ENCODE measurements around the gene PSME3. TPM values are rescaled to one million over a fixed set of nuclear protein-coding genes. Genes with fewer than 3 reads are reported as not detected.

PSME3 gene
- total RNA-seq, 3 donors from 2014 or later, result 87.7 to 112 (median 91.8) TPM

- H3K4me1 ChIP-seq (ENCODE audit: low read depth), result peaks cover 8% of the 10 kb centered on the region
- no peak for DNase-seq
- intact Hi-C loops (cut with DNase I, micrococcal nuclease), result no loop called here
- no peak overlapping the region for H3K4me3 ChIP-seq
- no peaks in the 10 kb centered on the region for H3K9me3 ChIP-seq
- H3K36me3 ChIP-seq (ENCODE audit: low read depth), result no peaks in the 10 kb centered on the region
- ATAC-seq, result no peak
- TF ChIP-seq CTCF (IDR thresholded peaks at IDR 0.05), result no peak
Measured at GRCh38 chr17:42893359-42893758, 60.2 kb downstream of the PSME3 start.

Small RNA genes lying within 50 kb of the gene (microRNA-seq; reads per million reads assigned to microRNA genes)
- 0.93 reads per million for gene MIR6781

Other genes starting within 250 kb of the PSME3 start
- 10 to 100 TPM; 56.4 to 72.2 (median 67.1) TPM for gene RETREG3, start 224.0 kb upstream of the PSME3 start, total RNA-seq
- 10 to 100 TPM; 17.2 to 42.6 (median 40.9) TPM for gene TUBG1, start 223.7 kb upstream of the PSME3 start, total RNA-seq
- gene TUBG2, start 174.1 kb upstream of the PSME3 start, total RNA-seq, result 10 to 100 TPM in 1 of 3 donors, 1 to 10 TPM in 2; 1.8 to 24.9 (median 6.1) TPM
- gene PLEKHH3, start 156.4 kb upstream of the PSME3 start, total RNA-seq, result 10 to 100 TPM in 2 of 3 donors, 1 to 10 TPM in 1; 4.3 to 27.5 (median 10.4) TPM
- 1 to 10 TPM in 2 of 3 donors, not detected in 1; 1.6 to 2.6 TPM for gene CCR10, start 151.6 kb upstream of the PSME3 start, total RNA-seq
- gene CNTNAP1, start 150.9 kb upstream of the PSME3 start, total RNA-seq, result 10 to 100 TPM in 1 of 3 donors, 1 to 10 TPM in 2; 1.4 to 37.4 (median 7.1) TPM
- gene EZH1, start 88.4 kb upstream of the PSME3 start, total RNA-seq, result 10 to 100 TPM; 23.8 to 53.7 (median 31.7) TPM
- gene RAMP2, start 72.2 kb upstream of the PSME3 start, total RNA-seq, result 10 to 100 TPM in 2 of 3 donors, 1 to 10 TPM in 1; 5.7 to 17.2 (median 10.3) TPM
- gene VPS25, start 59.9 kb upstream of the PSME3 start, total RNA-seq, result 10 to 100 TPM; 45.6 to 85.6 (median 83.3) TPM
- 10 to 100 TPM; 17.5 to 55.8 (median 32.4) TPM for gene WNK4, start 52.8 kb upstream of the PSME3 start, total RNA-seq
- gene COA3, start 34.7 kb upstream of the PSME3 start, total RNA-seq, result 100 to 1,000 TPM in 2 of 3 donors, 10 to 100 TPM in 1; 92.7 to 151 (median 148) TPM
- gene CNTD1, start 34.5 kb upstream of the PSME3 start, total RNA-seq, result 1 to 10 TPM in 2 of 3 donors, under 1 TPM in 1; 0.79 to 3.3 (median 1.2) TPM
- gene BECN1, start 9.1 kb upstream of the PSME3 start, total RNA-seq, result 100 to 1,000 TPM; 130 to 142 (median 137) TPM
- 1 to 10 TPM in 1 of 3 donors, under 1 TPM in 2; 0.92 to 2.1 (median 0.96) TPM for gene AOC2, start 11.2 kb downstream of the PSME3 start, total RNA-seq
- gene AOC3, start 17.8 kb downstream of the PSME3 start, total RNA-seq, result 100 to 1,000 TPM in 1 of 3 donors, 10 to 100 TPM in 2; 10.6 to 175 (median 25.4) TPM
- under 1 TPM in 1 of 3 donors, not detected in 2; 0.67 TPM for gene G6PC1, start 67.4 kb downstream of the PSME3 start, total RNA-seq
- gene AARSD1, start 131.1 kb downstream of the PSME3 start, total RNA-seq, result 10 to 100 TPM; 25.9 to 30.7 (median 29.4) TPM
- 1 to 10 TPM; 3.8 to 5.5 (median 4.4) TPM for gene PTGES3L, start 146.7 kb downstream of the PSME3 start, total RNA-seq
- gene RUNDC1, start 147.2 kb downstream of the PSME3 start, total RNA-seq, result 10 to 100 TPM; 22.2 to 27.0 (median 26.2) TPM
- 100 to 1,000 TPM; 459 to 804 (median 648) TPM for gene RPL27, start 165.0 kb downstream of the PSME3 start, total RNA-seq
- gene IFI35, start 173.4 kb downstream of the PSME3 start, total RNA-seq, result 10 to 100 TPM; 39.2 to 58.2 (median 39.3) TPM
- 100 to 1,000 TPM in 1 of 3 donors, 10 to 100 TPM in 2; 35.2 to 142 (median 48.7) TPM for gene VAT1, start 189.0 kb downstream of the PSME3 start, total RNA-seq
- 1 to 10 TPM in 1 of 3 donors, under 1 TPM in 2; 0.09 to 7.2 (median 0.51) TPM for gene RND2, start 191.8 kb downstream of the PSME3 start, total RNA-seq